Eye (tissue), 1 donor: ENCODE measurements around the gene ITPKB.
"Not testable (repeated sequence)": the region's sequence is repeated elsewhere in the genome, so short reads cannot be mapped to it uniquely, and the experiment has no call there.

Experiments
- DNase-seq: peaks from one replicate; pipeline ENCODE4 v3.0.0-alpha.2; 2015

Gene ITPKB

GRCh38 chr1:226598955-226599354 lies 140.1 kb downstream of the ITPKB start:
- DNase-seq, result not testable (repeated sequence)

- no peak for DNase-seq
Observed at GRCh38 chr1:226598455-226598849, 140.6 kb downstream of the ITPKB start.

- DNase-seq, result no peak
Observed at GRCh38 chr1:226597616-226598454, 141.2 kb downstream of the ITPKB start.

GRCh38 chr1:226596531-226597165 lies 142.4 kb downstream of the ITPKB start:
- no peak for DNase-seq

GRCh38 chr1:226593541-226593940 lies 145.5 kb downstream of the ITPKB start:
- no peak for DNase-seq

- peak; percentile 60 for DNase-seq
Observed at GRCh38 chr1:226590614-226591013, 148.5 kb downstream of the ITPKB start.

GRCh38 chr1:226589008-226589733 lies 149.9 kb downstream of the ITPKB start:
- DNase-seq, result no peak

- DNase-seq, result no peak
Observed at GRCh38 chr1:226588484-226588883, 150.6 kb downstream of the ITPKB start.

GRCh38 chr1:226586650-226587422 lies 152.2 kb downstream of the ITPKB start:
- DNase-seq, result no peak

- no peak for DNase-seq
Observed at GRCh38 chr1:226586116-226586515, 153.0 kb downstream of the ITPKB start.

- DNase-seq, result no peak
Observed at GRCh38 chr1:226584164-226584563, 154.9 kb downstream of the ITPKB start.

GRCh38 chr1:226582966-226583365 lies 156.1 kb downstream of the ITPKB start:
- DNase-seq, result no peak
